Hepatocyte (in vitro differentiated cells): ENCODE measurements around the gene PTRH1.

Experiments
- EZH2 ChIP-seq: fragments of 200-600 bp; sonication (generic); IDR thresholded peaks from 2 replicates; pipeline ENCODE4 v1.6.1; 2016; ENCODE audit warnings: antibody characterized with exemption, mild to moderate bottlenecking, borderline replicate concordance
- TF ChIP-seq, protein P1 (sequence below): fragments of 200-600 bp; sonication (generic); IDR thresholded peaks from 2 replicates; pipeline ENCODE4 v1.5.1; 2016; ENCODE audit warnings: antibody characterized with exemption, mild to moderate bottlenecking; ENCODE audit not compliant: poor library complexity

DNA sequence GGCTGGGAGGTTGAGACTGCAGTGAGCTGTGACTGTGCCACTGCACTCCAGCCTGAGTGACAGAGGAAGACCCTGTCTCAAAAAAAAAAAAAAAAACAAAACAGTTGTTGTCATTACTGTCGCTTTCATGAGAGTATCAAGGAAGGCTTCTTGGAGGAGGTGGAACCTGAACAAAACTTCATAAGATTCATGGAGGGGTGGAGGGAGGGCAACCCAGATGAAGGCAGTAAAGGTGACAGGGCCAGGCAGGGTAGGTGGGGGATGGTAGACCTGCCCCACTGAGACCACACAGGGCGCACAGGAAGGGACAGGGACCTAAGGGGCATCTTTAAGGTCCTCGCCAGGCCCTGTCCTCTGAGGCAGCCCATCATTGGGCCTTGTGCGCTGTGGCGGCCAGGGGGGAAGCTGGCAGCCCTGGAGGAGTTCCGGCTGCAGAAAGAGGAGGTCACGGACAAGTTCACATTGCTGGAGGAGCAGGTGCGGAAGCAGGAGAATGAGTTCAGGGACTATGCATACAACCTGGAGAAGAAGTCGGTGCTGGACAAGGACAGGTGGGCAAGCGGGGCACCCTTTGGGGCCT lies 5.2 kb downstream of the PTRH1 start:
- TF ChIP-seq, protein P1, sequence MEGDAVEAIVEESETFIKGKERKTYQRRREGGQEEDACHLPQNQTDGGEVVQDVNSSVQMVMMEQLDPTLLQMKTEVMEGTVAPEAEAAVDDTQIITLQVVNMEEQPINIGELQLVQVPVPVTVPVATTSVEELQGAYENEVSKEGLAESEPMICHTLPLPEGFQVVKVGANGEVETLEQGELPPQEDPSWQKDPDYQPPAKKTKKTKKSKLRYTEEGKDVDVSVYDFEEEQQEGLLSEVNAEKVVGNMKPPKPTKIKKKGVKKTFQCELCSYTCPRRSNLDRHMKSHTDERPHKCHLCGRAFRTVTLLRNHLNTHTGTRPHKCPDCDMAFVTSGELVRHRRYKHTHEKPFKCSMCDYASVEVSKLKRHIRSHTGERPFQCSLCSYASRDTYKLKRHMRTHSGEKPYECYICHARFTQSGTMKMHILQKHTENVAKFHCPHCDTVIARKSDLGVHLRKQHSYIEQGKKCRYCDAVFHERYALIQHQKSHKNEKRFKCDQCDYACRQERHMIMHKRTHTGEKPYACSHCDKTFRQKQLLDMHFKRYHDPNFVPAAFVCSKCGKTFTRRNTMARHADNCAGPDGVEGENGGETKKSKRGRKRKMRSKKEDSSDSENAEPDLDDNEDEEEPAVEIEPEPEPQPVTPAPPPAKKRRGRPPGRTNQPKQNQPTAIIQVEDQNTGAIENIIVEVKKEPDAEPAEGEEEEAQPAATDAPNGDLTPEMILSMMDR, result no peak
- TF ChIP-seq EZH2, result no peak
